ENCODE results near the gene GLI2. TPM values are rescaled to one million over a fixed set of nuclear protein-coding genes. Genes with fewer than 3 reads are reported as not detected.

The GLI2 gene
- total and polyA plus RNA-seq, 2 experiments from 2014 or later, result 53.6 to 57.0 TPM

GRCh38 chr2:120754067-120754960 is 18.6 kb downstream of the GLI2 start:
- ATAC-seq (no peak), DNase-seq (ENCODE audit: low spot score) (no peak)
- H3K27me3 Mint-ChIP-seq (ENCODE audit: insufficient read depth, low read depth, poor library complexity), result peaks cover 5% of the 10 kb centered on the region
- Histone ChIP-seq H3K27me3 (ENCODE audit: insufficient read depth) (no peaks in the 10 kb centered on the region), H2AFZ (no peak overlapping the region), H3K9me2 (ENCODE audit: insufficient read depth) (no peaks in the 10 kb centered on the region), H3K4me1 (ENCODE audit: insufficient read depth) (peaks cover 57% of the 10 kb centered on the region), H4K20me1 (replicated peaks; ENCODE audit: insufficient read depth) (peaks cover 74% of the 10 kb centered on the region), H3K79me2 (replicated peaks; ENCODE audit: insufficient read depth) (peaks cover 100% of the 10 kb centered on the region), H3K4me3 (no peak overlapping the region), H3F3A (replicated peaks; ENCODE audit: low read depth) (0 out of 2 replicates have a peak, but pooled peaks cover 12% of the 10 kb centered on the region), H3K36me3 (ENCODE audit: insufficient read depth) (no peaks in the 10 kb centered on the region), H3K27ac (ENCODE audit: low read depth) (no peak overlapping the region), H3K4me2 (no peak overlapping the region)
- H3K27ac Mint-ChIP-seq, result no peak overlapping the region
- TF ChIP-seq ZNF462 (CRISPR knock-in tag; IDR thresholded peaks at IDR 0.05), result no peak
- no peaks in the 10 kb centered on the region; the same call in 2 of the 3 replicates for H3K36me3 Mint-ChIP-seq (ENCODE audit: low read depth)
- H3K4me3 Mint-ChIP-seq, result no peak overlapping the region
- H3K9me3 Mint-ChIP-seq, result no peaks in the 10 kb centered on the region
- peaks cover 54% of the 10 kb centered on the region for H3K4me1 Mint-ChIP-seq
